Left lung (tissue), 10 donors: ENCODE data around the gene DNMT3B. TPM values are rescaled to one million over a fixed set of nuclear protein-coding genes. Genes with fewer than 3 reads are reported as not detected.
A peak's percentile ranks its signal among the peaks of the same experiment; 100 is the strongest.

Source experiments
- ATAC-seq: fragments of 200-7000 bp; cut with Tn5 transposase; one replicate; pipeline ENCODE4 v1.9.1; 2020; ENCODE audit warnings: moderate library complexity
- DNase-seq, 4 donors: peaks; one replicate each; pipeline ENCODE4 v3.0.0-alpha.2; 2013 to 2020
- H3K27ac ChIP-seq, 2 donors: fragments of 200-600 bp; sonication (generic) in 1 of 2; one replicate each; pipeline versions ENCODE4 v1.5.0 to v1.8.0; 2020 to 2021
- H3K27me3 ChIP-seq, 2 donors: fragments of 200-600 bp; sonication (generic) in 1 of 2; one replicate each; pipeline versions ENCODE4 v1.5.0 to v1.8.0; 2020 to 2021
- H3K36me3 ChIP-seq, 2 donors: fragments of 200-600 bp; sonication (generic) in 1 of 2; one replicate each; pipeline versions ENCODE4 v1.5.0 to v1.8.0; 2020 to 2021
- H3K4me1 ChIP-seq, 2 donors: fragments of 200-600 bp; one replicate each; pipeline ENCODE4 v1.8.0; 2021
- H3K4me3 ChIP-seq, 2 donors: fragments of 200-600 bp; sonication (generic) in 1 of 2; one replicate each; pipeline versions ENCODE4 v1.5.0 to v1.8.0; 2020 to 2021; ENCODE audit warnings: mild to moderate bottlenecking in 1 of 2
- H3K9me3 ChIP-seq, 2 donors: fragments of 200-600 bp; sonication (generic) in 1 of 2; one replicate each; pipeline versions ENCODE4 v1.5.0 to v1.8.0; 2020 to 2021
- intact Hi-C, 2 donors: fragments of 100-400 bp; cut with DNase I; formaldehyde crosslinking; loops; one replicate each; pipeline versions ENCODE4 v1.11.2 to v1.14.2; 2022
- polyA plus RNA-seq, 6 donors: library from polyadenylated mRNA; unstranded; fragments of 120-200 nt; gene quantifications; one replicate each; pipeline ENCODE4 v1.2.1, GENCODE V29; 2013; ENCODE audit not compliant: insufficient read length in 6 of 6
- total RNA-seq, 2 donors: library from RNA; stranded (reverse); fragmentation: NEBNext Ultra II Directional; extraction: Animal tissue kit (Norgen Biotek cat#: 25700); gene quantifications; one replicate each; pipeline ENCODE4 v1.2.1, GENCODE V29; 2021
- TF ChIP-seq, protein P1 (sequence below), 2 donors: fragments of 200-600 bp; sonication (generic) in 1 of 2; IDR thresholded peaks; one replicate each; pipeline versions ENCODE4 v1.5.0 to v1.8.0; 2021; ENCODE audit warnings: antibody characterized with exemption in 2 of 2
- donor health status: DM: no; HTN: yes; CAD: no.
- donor health status: DM: no; HTN: no; CAD: no.

Gene DNMT3B
- total and polyA plus RNA-seq, 8 donors, result 0.86 to 8.3 (median 6.4) TPM

GRCh38 chr20:32831982-32832381, 69.8 kb downstream of the DNMT3B start:
- no peak overlapping the region for H3K4me3 ChIP-seq
- H3K27me3 ChIP-seq, result no peaks in the 10 kb centered on the region
- H3K27ac ChIP-seq, result no peak overlapping the region
- no peaks in the 10 kb centered on the region for H3K9me3 ChIP-seq
- DNase-seq, result peak in 1 of 4 donors; percentile 28
- ATAC-seq, result peak; percentile 74
- H3K36me3 ChIP-seq, result peaks cover 0 to 77% of the 10 kb centered on the region in 2 donors
- peaks cover 0 to 51% of the 10 kb centered on the region in 2 donors for H3K4me1 ChIP-seq
- TF ChIP-seq, protein P1, sequence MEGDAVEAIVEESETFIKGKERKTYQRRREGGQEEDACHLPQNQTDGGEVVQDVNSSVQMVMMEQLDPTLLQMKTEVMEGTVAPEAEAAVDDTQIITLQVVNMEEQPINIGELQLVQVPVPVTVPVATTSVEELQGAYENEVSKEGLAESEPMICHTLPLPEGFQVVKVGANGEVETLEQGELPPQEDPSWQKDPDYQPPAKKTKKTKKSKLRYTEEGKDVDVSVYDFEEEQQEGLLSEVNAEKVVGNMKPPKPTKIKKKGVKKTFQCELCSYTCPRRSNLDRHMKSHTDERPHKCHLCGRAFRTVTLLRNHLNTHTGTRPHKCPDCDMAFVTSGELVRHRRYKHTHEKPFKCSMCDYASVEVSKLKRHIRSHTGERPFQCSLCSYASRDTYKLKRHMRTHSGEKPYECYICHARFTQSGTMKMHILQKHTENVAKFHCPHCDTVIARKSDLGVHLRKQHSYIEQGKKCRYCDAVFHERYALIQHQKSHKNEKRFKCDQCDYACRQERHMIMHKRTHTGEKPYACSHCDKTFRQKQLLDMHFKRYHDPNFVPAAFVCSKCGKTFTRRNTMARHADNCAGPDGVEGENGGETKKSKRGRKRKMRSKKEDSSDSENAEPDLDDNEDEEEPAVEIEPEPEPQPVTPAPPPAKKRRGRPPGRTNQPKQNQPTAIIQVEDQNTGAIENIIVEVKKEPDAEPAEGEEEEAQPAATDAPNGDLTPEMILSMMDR (IDR thresholded peaks at IDR 0.05), result no peak
- intact Hi-C loops, result no loop called here

- Histone ChIP-seq H3K27ac (no peak overlapping the region), H3K9me3 (no peaks in the 10 kb centered on the region), H3K27me3 (no peaks in the 10 kb centered on the region), H3K4me1 (peaks cover 0 to 46% of the 10 kb centered on the region in 2 donors), H3K4me3 (no peak overlapping the region), H3K36me3 (peaks cover 0 to 77% of the 10 kb centered on the region in 2 donors)
- DNase-seq, result no peak
- TF ChIP-seq, protein P1 (IDR thresholded peaks at IDR 0.05), result no peak
- ATAC-seq, result no peak
- intact Hi-C loops, result no loop called here
Measured at GRCh38 chr20:32832664-32833063, 70.5 kb downstream of the DNMT3B start.

GRCh38 chr20:32834972-32835371, 72.8 kb downstream of the DNMT3B start:
- intact Hi-C loops, result no loop called here
- TF ChIP-seq, protein P1 (IDR thresholded peaks at IDR 0.05), result no peak
- ATAC-seq (no peak), DNase-seq (no peak)
- Histone ChIP-seq H3K27ac (no peak overlapping the region), H3K36me3 (peaks cover 3 to 77% of the 10 kb centered on the region in 2 donors), H3K4me3 (no peak overlapping the region), H3K27me3 (no peaks in the 10 kb centered on the region), H3K4me1 (peaks cover 0 to 23% of the 10 kb centered on the region in 2 donors), H3K9me3 (no peaks in the 10 kb centered on the region)

- no peaks in the 10 kb centered on the region for H3K27me3 ChIP-seq
- no peaks in the 10 kb centered on the region for H3K9me3 ChIP-seq
- peaks cover 0 to 11% of the 10 kb centered on the region in 2 donors for H3K4me1 ChIP-seq
- H3K36me3 ChIP-seq, result peaks cover 5 to 89% of the 10 kb centered on the region in 2 donors
- DNase-seq (no peak), ATAC-seq (no peak)
- no peak overlapping the region for H3K27ac ChIP-seq
- intact Hi-C loops, result no loop called here
- H3K4me3 ChIP-seq, result no peak overlapping the region
- TF ChIP-seq, protein P1 (IDR thresholded peaks at IDR 0.05), result no peak
Measured at GRCh38 chr20:32837157-32837556, 75.0 kb downstream of the DNMT3B start.

DNA sequence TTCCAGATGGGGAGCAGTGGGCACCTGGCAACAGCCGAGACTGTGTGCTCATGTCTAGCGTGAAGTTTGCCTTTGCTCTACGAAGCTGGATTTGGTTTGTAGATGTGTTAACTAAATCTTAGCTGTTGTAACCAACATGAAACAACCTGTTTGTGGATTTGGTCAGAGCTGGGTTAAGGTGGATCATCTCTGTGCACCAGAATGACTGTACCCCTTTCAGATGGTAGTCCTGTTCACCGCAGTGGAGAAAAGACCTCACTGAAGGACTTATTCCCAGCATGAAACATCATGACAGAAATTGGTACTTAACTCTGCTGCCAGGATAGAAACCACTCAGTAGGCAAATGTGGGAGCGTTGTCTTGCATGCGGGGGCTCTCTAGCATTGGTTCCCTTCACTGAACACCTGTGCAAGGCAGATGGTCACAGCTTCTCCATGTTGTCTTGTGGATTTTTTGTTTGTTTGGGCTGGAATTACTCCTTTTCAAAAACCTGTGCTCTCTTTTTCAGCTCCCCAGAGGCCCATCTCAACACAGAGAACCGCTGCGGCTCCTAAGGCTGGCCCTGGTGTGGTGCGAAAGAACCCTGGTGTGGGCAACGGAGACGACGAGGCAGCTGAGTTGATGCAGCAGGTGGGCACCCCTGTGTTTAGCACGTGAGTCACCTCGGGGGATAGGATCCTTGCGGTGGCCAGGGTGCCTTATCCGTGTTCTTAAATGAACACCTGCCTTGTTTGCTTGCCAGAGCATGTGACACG, 77.2 kb downstream of the DNMT3B start:
- no peak for ATAC-seq

More for the DNA sequence above, 77.2 kb downstream of the DNMT3B start:
- no peaks in the 10 kb centered on the region for H3K27me3 ChIP-seq
- H3K4me3 ChIP-seq, result no peak overlapping the region
- DNase-seq, result peak in 1 of 4 donors; percentile 40
- intact Hi-C loops, result no loop called here
- peaks cover 5 to 99% of the 10 kb centered on the region in 2 donors for H3K36me3 ChIP-seq
- H3K4me1 ChIP-seq, result peaks cover 0 to 8% of the 10 kb centered on the region in 2 donors
- no peaks in the 10 kb centered on the region for H3K9me3 ChIP-seq
- TF ChIP-seq, protein P1 (IDR thresholded peaks at IDR 0.05), result no peak
- no peak overlapping the region for H3K27ac ChIP-seq
